GM18907 (cell line): ENCODE results near the gene JKAMP.
"Not testable (repeated sequence)": the region's sequence is repeated elsewhere in the genome, so short reads cannot be mapped to it uniquely, and the experiment has no call there.

Experiments used
- ATAC-seq: cut with Tn5 transposase; IDR thresholded peaks from one replicate; pipeline ENCODE4 v1.9.1; 2021; ENCODE audit warnings: mild to moderate bottlenecking, moderate library complexity; ENCODE audit not compliant: unreplicated experiment

Gene JKAMP, protein sequence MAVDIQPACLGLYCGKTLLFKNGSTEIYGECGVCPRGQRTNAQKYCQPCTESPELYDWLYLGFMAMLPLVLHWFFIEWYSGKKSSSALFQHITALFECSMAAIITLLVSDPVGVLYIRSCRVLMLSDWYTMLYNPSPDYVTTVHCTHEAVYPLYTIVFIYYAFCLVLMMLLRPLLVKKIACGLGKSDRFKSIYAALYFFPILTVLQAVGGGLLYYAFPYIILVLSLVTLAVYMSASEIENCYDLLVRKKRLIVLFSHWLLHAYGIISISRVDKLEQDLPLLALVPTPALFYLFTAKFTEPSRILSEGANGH

DNA sequence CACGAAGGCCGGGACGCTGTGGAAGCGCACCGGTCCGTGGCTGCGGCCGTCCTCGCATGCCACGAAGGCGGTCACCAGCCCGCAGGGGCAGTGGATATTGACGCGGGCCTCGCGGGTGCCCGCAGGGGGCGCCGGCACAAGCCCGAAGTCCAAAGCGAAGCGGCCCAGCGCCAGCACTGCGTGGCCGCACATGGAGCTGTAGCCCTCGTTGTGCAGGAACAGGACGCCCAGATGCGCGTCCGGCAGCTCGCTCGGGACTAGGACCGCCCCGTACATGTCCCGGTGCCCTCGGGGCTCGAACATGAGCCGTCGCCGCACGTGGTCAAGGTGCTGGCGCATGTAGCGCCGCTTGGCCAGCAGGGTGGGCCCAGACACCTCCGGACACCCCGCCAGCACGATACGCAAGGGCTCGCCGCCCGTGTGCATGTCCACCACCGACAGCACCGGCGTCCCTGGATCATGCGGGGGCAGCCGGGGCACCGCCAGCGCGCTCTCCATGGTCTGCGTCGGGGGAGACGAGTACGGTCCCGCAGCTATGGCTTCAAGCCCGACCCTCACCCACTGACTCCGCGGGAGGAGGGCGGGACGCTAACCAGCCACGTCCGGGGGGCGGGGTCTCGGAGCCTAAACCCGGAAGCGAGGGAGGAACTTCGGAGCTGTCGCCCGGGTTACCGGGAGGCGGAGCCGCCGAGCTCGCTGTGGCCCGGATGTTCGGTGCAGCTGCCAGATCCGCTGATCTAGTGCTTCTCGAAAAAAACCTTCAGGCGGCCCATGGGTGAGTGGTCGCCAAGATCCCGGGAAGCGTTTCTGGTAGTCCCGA is at the start of gene JKAMP, which contains the start of gene L3HYPDH:
JKAMP (plus strand) TSS at position 699 of the 820 bp plus-strand sequence; CDS start at position 772, 73 bp downstream.
L3HYPDH (minus strand) TSS at position 590 of the 820 bp plus-strand sequence; CDS start at position 498, 92 bp downstream.
- peak; percentile 91 for ATAC-seq

DNA sequence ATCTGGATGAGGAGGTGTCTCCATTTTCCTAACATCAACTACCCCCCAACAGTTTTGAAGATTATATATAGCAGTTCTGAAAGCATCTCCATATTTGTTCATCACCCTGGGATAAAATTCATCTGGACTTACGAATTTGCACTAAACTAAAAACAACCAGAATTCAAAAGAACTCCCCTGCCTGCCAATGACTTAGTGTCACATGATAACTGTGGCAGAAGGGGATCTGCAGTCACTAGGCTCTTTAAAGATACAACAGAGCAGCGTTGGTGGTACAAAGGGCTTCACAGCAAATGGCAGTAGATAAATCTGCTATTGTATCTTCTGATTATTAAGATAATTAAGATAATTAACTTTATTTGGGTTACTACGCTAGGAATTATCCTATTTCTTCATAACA is 49.2 kb upstream of the JKAMP start:
- no peak for ATAC-seq

DNA sequence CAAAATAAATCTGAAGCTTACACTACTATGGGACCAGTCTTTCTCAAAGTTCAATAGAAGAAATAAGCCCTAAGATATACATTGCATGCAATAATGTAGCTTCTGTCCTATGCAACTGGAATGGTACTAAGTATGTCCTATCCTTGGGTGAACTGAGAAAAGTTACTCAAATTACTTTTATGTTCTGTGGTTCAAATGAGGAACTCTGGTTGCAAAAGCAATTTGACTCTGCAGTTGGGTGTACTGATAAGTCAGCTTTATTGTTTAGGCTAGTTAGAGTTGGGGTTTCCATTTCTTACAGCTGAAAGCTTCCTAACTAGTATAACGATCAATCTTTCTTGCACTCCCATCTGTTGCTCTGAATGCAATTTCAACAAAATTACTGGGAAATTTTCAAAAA is 48.3 kb upstream of the JKAMP start:
- ATAC-seq, result no peak

DNA sequence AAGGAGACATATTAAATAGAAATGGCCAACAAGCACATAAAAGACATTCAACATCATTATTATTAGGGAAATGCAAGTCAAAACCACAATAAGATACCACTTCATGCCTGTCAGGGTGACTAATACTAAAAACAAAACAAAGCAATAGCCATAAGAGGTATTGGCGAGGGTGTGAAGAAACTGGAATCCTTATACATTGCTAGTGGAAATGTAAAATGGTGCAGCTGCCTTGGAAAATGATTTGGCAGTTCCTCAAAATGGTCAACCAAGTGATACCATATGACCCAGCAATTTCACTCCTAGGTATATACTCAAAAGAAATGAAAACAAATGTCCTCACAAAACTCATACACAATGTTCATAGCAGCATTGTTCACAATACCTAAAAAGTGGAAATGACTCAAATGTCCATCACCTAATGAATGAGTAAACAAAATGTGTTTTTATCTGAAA is 46.1 kb upstream of the JKAMP start:
- no peak for ATAC-seq

DNA sequence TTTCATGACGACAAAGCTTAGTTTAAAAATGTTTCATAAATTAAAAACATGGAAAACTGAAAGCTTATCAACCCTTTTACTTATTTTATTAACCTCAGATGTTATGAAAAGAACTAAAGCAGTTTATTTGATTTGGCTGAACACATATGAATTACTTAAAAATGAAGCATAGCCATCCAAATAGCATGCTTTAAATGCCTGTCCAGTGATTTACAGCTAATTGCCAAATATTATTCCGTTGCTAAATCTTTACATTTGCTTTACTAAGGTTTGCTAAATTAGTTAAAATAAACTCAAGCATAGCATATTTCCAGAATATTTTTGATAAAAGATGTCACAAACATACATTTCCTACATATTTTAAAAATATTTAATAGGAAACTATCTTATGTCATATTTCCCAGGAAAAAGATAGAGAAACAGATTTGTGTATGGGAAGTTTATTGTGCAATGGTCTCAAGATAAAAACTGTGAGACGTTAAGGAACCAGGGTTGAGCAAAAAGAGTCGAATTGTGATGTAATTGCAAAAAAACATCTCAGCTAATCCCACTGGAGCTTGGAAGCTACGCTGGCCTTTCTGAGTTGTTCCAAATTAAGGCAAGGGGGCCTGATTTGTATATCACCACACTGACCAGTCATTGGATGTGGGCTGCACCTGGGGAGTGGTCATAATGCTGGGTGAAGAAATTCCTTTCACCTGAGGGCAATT is 44.9 kb upstream of the JKAMP start:
- no peak for ATAC-seq

DNA sequence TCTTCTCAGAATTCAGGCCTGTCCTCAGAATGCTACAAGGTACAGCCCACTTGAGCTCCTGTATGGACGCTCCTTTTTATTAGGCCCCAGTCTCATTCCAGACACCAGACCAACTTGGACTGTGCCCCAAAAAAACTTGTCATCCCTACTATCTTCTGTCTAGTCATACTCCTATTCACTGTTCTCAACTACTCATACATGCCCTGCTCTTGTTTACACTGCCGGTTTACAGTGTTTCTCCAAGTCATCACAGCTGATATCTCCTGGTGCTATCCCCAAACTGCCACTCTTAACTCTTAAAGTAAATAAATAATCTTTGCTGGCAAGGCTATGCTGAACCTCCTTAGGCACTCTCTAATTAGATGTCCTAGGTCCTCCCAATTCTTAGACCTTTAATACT is 35.6 kb upstream of the JKAMP start:
- not testable (repeated sequence) for ATAC-seq

DNA sequence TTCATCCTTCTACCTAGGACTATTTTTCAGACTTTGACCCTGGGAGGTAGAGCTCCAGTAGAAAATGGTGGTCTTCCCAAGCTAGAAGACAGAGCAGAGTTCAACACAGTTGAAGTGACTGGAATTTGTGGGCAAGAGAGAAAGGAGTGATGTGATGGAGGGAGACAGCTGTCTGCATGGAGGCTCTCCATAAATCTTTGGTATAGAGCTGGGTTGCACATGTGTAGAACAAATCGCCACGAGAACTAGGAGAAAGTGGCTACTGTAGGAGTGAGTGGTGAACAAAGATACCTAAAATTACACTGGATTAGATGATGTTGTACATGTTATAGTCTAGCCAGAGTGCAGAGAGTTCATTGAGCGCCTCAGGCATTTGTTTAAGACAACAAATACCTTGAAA is 33.6 kb upstream of the JKAMP start:
- ATAC-seq, result no peak

DNA sequence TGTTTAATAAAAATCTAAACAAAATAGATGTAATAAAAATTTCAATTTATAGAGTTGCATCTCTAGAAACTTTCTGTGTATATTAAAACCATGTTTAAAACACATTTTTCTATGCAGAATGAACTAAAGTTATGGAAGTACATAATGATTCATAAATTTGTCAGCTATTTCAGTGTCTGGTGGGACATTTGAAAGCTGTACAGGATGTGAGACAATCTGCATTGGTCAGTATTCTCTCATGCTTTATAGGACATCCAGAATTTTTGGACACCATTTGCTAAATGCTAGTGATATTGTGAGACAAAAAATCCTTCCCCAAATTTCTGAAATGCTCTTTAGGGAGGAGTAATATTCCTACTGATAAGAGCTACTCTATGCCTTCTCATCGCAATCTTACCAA is 32.5 kb upstream of the JKAMP start:
- ATAC-seq, result no peak

DNA sequence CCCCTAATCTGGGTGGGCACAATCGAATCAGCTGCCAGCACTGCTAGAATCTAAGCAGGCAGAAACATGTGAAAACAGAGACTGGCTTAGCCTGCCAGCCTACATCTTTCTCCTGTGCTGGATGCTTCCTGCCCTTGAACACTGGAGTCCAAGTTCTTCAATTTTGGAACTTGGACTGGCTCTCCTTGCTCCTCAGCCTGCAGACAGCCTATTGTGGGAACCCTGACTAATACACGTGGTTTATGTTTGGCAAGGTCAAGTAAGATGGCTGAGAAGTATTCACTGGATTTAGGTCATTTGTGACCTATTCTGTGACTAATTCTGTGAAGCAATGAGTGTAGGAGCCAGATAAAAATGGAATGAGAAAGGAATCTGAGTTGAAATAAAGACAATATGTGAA is 30.2 kb upstream of the JKAMP start:
- no peak for ATAC-seq

DNA sequence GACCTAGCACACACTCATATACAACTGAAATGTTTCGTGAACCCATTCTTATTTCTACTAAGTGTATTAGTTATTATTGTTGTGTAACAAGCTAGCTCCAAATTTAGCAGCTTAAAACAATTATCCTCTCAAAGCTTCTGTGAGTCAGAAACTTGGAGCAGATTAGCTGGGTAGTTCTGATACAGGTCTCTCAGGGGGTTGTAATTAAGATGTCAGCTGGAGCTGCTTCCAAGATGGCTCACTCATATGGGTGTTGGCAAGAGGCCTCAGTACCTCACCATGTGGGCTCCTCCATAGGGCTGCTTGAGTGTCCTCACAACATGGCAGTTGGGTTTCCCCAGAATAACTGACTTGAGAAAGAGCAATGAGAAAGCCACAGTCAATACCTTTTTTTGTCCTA is 28.9 kb upstream of the JKAMP start:
- ATAC-seq, result no peak

DNA sequence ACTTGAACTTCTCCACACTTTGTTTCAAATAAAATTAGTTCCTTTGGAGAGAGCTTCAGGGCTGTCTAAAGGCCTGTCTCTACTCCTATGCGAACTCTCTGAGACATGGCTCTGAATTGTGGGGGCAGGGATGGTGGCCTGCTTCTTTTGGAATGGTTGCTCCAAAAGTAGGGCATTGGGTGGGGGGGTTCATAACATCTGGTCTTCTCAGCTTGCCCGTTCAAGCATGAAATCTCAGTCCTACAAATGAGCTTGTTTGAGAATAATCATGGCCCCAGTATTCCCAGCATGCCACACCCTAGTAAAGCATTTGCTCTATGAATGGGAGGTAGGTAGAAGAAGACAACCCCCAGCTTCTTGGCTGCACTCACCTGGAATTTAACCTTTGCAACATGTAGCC is 25.8 kb upstream of the JKAMP start:
- no peak for ATAC-seq

DNA sequence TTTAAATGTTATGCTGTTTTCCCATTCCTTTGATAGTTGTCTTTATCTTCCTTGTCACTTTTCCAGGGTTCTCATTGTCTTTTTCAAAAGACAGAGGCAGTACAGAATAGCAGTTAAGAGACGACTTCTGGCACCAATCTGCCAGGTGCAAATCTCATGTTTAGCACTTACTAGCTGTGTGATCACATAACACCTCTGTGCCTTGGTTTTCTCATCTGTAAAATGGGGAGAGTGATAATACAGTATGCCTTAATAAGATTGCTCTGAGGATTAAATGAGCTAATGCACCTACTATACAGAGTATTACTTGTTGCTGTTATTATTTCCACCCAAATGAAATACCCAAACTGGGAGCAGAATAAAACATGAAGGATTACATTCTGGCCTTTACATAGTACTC is 23.9 kb upstream of the JKAMP start:
- ATAC-seq, result no peak

DNA sequence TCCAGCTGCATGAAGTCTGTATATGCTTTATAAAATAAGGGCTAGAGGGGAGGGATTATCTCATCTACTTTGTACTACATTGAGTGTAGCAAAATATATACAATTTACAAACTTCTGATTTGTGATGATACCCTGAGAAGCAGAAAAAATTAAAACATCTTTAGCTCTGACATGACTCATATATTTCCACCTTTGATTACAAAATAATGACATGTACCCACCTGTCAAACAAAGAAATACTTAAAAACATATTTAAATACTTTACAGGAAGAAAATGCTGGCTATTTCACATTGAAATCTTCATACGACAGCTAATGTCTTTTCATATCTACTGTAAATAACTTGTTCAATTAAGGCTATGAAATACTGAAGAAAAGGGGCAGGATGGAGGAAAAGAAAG is 22.4 kb upstream of the JKAMP start:
- ATAC-seq, result no peak

DNA sequence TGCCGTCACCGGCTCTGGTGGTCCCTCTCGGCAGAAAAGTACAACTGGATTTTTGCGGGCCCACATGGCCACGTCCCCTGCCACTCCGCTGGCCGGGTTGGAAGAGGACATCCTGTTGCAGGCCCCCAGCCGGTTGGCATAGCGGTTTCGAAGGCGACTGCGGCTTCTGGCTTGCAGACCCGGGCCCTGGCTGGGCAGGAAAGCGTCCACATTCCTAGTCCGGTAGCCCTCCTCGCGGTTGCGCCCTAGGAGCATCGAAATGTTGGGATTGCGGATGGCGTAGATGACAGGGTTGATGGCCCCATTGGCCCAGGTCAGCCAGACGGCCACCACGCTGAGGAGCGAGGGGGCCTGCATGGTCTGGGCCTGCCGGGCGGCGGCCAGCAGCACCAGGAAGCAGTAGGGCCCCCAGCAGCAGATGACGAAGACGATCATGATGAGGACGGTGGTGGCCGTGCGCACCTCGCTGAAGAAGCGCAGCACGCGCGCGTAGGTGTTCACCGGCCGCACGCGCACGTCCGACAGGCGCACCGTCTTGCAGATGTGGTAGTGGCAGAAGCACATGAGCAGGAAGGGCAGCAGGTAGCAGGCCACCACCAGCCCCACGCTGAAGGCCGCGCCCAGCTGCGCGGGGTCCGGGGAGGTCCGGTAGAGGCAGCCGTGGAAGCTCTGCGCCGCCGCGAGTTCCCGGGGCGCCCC is 20.4 kb upstream of the JKAMP start:
- ATAC-seq, result peak; percentile 52

DNA sequence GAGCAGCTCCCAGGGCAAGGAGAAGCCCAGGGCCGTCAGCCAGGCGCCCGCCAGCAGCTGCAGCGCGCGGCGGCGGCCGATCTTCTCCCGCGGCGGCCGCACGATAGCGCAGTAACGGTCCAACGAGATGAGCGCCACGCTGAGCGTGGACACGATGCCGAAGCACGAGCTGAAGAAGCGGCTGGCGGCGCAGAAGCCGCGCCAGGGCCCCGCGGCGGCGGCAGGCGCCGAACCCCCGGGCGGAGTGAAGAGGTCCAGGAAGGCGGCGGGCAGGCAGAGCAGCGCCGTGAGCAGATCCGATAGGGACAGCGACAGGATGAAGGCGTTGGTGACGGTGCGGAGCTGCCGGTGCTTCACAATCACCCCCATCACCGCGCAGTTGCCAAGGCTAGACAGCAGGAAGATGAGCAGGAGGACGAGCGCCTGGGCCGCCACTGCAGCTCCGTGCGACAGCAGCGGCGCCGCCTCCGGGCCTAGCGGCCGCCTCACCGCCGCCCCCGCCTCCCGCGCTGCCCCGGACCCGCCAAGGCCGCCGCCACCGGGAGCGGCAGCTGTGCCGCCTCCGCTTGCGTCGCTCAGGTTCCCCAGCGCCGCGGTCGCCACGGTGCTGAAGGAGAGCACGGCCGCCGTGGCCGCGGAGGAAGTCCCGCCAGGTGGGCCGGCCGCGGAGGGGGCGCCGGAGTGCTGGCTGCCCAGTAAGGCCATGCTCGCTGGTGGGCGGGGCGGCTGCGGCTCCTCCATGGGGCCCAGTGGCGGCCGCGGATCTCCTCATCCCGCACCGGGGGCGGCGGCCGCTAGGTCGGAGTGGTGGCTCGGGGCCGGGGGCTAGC is 19.6 kb upstream of the JKAMP start:
- ATAC-seq, result peak; percentile 63

DNA sequence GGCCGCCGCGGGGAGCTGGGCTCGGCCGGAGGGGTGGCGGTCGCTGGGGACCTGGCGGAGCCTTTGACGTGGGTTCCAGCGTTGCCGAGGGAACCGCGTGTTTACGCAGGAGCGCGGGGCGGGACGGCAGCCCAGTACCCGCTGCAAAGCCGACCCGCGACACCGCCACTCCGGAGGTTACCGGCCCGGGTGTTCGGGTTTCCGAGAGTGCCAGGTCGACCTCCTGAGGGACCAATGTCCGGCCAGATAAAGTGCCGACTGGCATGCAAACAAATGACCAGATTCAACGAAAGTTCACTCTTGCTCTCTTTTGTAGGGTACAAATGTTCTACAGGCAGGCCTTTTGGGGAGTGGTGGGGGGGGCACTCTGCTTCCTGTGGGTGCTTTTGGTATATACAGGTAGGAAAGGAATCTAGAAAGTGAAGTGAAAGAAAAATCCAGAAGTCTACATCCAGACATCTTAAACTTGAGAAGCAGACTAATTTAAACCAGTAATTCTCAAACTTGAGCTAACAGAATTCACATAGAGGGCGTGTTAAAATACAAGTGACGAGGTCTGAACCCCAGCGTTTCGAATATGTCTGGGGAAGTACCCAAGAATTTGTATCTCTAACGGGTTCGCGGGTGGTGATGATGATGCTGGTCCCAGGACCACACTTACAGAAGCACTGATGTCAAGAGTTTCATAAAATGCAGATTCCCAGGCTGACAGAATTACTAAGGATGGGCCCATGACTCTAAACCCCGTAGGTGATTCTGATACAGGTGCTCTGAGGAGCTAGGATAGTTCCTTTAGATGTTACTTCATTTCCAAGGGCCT is 18.8 kb upstream of the JKAMP start, which contains the start of gene GPR135:
GPR135 (minus strand) TSS at position 65 of the 820 bp plus-strand sequence. CDS start 154 bp downstream, outside the sequence.
- ATAC-seq, result peak; percentile 39

DNA sequence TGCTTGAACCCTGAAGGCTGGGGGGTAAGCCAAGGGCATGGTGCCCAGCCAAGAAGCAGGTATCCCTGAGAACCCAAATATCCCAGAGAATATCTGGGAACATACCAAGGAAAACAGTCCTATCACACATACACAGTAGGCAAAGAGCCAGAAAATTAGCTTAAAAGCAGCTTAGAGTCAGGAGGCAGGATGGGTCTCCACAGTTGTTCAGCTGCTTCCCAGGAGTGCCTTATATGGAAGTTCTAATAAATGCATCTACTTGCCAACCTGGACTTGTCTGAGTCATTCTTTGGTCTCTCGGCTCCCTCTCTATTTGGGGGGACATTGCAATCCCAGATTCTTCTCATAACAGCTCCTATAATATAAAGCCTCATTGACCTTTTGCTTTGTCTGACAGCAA is 10.1 kb upstream of the JKAMP start:
- ATAC-seq, result no peak

DNA sequence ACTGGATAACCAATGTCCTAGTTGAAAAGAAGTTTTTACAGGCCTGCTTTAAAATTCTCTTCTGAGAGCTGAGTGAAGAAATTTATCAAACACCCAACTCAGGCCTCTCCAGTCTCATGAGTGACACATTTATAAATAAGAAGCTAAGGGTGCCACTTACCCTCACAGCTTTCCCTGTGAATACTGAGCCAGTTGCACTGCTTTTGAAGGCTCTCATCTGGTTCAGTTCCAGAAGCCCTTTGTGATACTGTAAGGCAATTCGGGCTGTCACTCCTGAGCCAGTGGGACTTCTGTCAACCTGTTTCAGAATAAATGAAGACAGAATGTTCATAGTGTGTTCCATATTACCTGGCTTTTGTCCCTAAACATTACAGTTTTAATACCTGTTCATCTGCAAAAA is 8.6 kb upstream of the JKAMP start:
- no peak for ATAC-seq

DNA sequence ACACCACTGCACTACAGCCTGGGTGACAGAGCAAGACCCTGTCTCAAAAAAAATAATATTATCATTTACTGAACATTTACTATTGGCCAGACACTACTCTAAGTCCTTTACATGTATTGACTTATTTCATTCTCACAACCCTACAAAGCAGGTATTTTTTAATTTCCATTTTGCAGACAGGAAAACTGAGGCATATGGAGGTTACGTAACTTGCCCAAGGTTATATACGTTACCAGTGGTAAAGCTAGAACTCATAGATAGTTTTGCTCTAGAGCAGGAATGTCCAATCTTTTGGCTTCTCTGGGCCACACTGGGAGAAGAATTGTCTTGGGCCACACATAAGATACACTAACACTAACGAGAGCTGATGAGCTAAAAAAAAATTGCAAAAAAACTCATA is 5.8 kb upstream of the JKAMP start:
- no peak for ATAC-seq
